HG03442 (cell line): Measurements from ENCODE around the gene ZNF484.
"Not testable (repeated sequence)": the region's sequence is repeated elsewhere in the genome, so short reads cannot be mapped to it uniquely, and the experiment has no call there.

Source experiments
- ATAC-seq: cut with Tn5 transposase; IDR thresholded peaks from one replicate; pipeline ENCODE4 v1.9.1; 2021; ENCODE audit warnings: mild to moderate bottlenecking, moderate library complexity; ENCODE audit not compliant: unreplicated experiment

ZNF484 gene

DNA sequence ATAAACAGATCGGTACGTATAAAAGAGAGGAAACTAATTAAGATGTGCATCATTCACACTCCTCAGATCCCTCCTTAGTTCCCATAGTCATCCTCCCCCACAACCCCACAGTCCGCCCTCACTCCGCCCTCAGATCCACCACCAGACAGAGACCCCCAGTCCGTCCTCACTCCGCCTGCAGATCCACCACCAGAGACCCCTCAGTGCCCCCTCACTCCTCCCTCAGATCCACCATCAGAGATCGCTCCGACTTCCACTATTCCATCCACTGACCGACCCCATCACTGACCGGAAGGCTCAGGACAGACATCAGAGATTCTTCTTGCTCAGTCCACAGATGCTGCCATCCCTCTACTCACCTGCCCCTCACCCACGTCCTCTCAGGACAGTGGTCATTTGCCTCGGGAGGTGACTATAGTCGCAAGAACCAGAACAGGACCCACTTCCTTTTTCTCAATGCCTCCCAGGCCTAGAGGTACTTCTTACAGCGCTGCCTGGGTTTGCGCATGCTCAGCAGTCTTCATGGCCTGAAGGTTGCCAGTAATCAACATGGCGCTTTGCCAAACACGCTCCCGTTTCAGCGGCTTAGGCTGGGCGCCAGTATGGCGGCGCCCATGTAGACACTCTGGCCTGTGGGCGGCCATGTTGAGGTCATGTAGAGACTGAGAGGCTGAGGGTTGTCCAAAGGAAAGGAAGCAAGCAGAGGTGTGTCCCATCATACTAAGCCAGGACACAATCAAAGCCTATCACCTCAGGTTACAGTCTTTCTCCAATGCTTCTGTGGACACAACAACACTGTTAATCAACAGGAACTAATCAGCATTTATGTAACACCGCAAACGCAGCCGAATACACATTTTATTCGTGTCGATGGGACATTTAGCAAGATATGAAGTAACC lies at the start of gene ZNF484:
Gene ZNF484 (minus strand): TSS at position 508 of the 900 bp plus-strand sequence. CDS start 3,009 bp downstream, outside the sequence.
- ATAC-seq = peak; percentile 98

DNA sequence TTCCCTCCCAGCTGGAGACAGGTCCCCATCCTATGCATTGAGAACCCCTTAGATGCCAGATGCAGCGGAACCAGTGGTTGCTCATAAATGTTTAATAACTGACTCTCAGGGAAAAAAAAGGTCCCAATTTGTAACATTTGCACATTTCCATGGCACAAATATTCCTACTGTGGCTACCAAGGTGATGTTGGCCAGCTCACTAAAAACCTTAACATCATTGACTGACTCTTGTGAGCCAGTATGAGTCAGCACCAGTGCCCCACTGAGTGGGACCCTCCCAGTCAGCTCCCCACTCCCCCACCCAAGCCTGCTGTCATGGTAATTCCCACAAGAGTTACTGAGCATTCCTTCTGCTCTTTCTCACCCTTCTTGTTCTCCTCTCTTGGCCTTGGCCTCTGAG lies 42.6 kb upstream of the ZNF484 start:
- ATAC-seq = no peak

DNA sequence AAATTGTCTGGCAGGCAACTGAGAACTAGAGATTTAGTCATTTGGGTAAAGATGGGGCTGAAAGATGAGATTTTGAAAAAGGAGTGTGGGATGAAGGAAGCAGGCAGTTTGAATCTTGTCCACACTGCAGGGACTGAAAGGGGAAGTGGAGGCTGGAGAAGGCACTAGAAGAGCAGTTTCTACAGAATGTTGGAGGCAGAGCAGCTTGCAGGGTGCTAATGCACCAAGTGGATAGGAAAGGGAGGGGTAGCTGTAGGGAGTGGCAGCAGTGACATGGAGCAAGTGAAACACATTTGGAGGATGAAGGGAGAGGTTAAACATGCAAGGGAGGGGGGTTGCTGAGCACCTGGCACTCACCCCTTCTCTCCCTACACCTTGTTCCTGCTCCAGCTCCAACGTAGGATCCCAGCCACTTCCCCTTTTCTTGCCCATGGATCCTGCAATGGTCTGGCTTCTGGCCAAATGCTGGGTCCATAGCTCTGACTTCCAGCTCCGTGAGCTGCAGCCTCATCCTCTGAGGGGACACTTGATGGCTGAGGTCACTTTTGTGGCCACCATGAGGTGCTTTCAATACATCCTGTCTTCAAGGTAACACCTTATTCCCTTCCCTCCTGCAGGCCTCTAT lies 39.5 kb upstream of the ZNF484 start:
- no peak for ATAC-seq

DNA sequence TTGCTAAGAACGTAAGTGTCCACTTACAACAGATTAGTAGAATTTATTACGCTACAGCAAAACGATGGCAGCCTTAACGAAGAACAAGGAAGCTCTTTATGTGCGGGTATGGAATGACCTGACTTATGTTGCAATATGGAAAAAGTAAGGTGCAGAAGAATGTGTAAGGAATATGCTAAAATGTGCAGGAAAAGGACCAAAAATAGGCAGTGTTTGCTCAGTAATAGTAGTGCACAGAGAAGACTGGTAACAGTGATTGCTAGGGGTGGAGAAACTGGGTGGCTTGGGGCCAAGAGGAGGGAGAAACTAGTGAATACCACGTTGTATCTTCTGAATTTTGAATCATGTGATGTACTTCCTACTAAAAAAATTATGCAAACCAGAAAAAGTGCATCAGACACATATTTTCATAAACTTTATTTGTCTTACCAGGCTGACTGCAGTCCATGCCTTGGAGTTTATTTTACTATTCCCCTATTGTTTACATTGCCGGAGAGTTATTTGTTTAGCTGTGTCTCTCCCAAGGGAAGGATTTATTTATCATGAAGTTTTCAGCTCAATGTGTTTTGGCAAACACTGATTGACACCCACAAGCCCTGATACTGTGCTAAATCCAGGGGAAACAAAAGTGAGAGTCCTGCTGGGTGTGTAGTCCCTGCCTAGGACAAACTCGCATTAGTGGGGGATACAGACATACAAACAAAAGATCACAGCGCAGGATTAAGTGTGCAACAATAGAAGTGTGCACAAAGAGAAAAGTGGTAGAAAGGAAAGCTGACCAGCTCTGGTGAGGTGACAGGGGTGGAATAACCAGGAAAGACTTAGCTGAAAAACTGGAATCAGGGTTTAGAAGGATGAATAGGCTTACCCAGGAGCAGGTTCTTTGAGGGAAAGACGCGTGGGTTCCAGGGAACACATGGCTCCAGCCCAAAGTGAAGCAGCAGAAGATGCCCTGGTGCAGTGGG lies 34.0 kb upstream of the ZNF484 start:
- ATAC-seq = no peak

DNA sequence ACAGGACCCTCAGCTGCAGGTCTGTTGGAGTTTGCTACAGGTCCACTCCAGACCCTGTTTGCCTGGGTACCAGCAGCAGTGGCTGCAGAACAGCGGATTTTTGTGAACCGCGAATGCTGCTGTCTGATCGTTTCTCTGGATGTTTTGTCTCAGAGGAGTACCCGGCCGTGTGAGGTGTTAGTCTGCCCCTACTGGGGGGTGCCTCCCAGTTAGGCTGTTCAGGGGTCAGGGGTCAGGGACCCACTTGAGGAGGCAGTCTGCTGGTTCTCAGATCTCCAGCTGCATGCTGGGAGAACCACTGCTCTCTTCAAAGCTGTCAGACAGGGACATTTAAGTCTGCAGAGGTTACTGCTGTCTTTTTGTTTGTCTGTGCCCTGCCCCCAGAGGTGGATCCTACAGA lies 27.3 kb upstream of the ZNF484 start:
- ATAC-seq = not testable (repeated sequence)

DNA sequence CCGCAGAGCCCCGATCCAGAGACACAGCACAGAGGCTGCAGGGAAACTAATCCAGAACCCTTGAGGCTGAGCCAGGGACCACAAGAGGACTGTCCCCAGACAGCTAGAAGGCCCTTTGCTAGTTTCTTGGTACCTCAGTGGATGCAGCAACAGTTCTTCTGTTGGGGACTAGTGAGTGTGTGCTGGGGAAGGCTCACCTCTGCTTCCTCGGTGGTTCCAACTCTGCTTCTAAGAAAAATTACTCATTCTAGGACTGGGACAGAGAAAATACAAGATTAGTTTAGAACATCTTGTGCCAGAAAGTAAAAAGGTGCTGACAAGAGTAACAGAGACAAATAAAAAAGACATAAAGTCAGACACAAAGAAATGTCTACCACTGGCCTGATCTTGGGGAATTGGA lies 19.5 kb upstream of the ZNF484 start:
- no peak for ATAC-seq

DNA sequence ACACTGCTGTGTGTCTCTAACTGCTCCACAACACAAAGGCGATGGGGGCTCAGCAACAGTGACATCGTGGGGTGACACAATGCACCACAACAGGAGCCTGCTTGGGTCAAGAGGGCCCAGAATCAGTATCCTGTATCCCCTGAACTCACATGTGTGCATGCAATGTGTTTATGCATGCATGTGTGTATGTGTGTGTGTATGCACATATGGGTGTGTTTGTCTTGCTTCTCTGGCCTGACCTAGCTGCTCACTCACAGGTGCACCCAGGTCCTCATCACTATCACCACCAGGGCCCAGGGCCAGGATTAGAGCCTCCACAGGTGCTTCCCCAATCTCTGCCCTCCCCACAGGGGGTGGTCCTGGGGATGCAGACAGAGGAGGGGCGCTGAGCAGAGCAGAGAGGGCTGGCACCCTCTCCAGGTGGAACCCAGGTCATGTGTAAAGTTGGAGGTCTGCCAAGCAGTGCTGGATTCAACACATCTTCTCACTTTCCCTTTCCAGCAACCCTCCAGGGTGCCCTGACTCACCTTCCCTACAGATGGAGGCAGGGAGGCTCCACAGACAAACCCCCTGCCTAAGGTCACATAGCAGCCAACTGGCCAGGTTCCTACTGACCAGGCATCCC lies 18.1 kb upstream of the ZNF484 start:
- no peak for ATAC-seq

DNA sequence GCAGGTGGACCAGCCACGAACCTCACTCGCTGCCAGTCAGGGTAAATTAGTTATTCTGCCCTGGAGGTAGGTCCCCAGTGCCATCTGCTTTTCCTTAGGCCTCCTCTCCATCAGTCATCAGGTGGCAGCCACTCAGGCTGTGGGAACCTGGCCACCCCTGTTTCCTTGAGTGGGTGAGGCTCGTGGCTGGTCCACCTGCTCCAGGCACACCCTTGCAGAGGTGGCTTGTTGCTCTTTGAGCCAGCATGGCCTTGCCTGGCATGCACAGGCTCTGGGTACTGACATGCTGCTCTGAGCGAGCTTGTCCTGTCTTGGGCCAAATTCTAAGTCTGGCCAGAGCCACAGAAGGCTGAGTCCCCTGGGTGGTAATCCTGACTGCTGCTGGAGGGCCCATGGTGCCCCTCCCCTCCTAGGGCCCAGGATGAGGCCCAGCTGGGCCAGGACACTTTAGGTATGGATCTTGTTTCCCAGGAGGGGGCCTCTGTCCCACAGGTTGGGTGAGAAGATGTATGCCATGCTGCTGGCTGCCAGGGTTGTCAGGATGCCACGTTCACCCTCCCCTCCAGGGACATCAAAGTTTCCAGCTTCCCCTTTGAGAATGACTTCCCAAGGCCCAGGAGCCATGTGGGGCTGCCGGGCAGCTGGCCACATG lies 17.0 kb upstream of the ZNF484 start:
- ATAC-seq = no peak

DNA sequence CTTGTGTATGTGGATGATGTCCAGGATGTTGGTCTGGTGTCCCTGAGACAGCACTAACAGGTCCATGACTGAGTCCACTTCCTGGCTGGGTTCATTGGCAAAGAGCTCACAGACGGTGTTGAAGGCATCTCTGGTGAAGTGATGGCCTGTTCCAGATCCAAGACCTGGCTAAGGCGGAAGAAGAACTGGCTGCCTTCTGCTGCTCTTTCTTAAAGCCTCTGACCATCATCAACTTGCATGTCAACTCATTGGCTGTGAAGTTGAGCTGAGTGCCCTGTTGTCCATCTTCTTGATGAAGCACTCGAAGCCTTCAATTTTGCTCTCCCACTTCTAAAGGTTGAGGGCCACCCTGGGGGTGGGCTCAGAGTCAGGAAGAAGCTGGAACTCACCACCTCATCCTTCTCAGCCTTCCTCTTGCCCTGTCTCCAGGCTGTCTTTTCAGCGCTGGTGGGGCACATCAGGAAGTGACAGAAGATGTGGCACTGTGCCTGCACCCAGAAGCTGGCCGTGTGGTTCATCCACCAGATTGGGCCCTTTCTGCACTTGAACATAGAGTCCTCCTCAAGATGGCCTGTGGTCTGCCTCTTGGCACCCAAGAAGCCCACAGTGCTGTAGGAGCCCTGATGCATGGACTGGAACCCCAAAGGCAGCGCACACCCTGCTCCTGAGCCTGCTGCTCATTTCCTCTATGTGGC lies 16.2 kb upstream of the ZNF484 start:
- not testable (repeated sequence) for ATAC-seq

DNA sequence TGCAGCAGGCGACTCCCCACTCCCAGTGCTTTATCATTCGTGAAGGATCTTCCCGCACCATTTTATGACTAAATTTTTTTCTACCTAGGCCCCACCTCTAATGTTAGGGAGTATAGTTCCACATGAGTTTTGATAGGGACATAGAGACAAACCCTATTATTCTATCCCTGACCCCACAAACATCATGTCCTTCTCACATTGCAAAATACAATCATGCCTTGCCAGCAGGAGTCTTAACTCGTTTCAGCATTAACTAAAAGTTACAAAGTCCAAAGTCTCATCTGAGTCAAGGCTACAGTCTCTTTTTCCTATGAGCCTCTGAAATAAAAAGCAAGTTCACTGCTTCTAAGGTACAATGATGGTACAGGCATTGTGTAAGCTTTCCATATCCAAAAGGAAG lies 14.4 kb upstream of the ZNF484 start:
- not testable (repeated sequence) for ATAC-seq

DNA sequence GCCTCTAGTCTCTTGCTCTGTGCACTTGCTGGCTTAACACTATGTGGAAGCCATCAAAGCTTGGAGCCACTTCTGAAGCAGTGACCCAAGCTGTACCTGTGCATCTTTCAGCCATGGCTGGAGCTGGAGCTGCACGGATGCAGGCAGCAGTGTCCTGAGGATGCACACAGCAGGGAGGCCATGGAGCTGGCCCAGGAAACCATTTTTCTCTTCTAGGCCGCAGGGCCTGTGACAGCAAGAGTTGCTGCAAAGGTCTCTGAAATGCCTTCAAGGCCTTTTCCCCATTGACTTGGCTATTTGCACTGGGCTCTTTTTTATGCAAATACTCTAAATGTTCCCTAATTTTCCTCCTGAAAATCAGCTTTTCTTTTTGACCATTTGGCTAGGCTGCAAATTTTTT lies 12.9 kb upstream of the ZNF484 start:
- ATAC-seq = no peak

DNA sequence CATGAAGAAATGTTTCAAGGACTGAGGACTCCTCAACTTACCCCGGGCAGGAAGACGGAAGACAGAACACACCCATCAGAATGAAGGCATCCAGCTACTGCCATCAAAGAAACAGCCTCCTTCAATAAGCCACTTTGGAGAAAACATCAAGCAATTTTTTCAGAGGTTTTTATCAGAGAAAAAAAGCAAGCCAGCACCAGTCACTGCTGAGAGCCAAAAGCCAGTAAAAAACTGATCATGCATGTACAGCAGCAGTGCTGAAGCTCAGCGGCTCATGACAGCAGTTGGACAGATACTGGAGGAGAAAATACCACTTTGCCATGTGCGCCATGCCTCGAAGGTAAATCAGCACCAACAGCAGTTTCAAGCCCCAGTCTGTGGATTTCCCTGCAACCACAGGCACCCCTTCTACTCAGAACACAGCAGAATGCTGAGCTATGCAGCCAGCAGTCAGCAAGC lies 10.1 kb upstream of the ZNF484 start:
- ATAC-seq = no peak

DNA sequence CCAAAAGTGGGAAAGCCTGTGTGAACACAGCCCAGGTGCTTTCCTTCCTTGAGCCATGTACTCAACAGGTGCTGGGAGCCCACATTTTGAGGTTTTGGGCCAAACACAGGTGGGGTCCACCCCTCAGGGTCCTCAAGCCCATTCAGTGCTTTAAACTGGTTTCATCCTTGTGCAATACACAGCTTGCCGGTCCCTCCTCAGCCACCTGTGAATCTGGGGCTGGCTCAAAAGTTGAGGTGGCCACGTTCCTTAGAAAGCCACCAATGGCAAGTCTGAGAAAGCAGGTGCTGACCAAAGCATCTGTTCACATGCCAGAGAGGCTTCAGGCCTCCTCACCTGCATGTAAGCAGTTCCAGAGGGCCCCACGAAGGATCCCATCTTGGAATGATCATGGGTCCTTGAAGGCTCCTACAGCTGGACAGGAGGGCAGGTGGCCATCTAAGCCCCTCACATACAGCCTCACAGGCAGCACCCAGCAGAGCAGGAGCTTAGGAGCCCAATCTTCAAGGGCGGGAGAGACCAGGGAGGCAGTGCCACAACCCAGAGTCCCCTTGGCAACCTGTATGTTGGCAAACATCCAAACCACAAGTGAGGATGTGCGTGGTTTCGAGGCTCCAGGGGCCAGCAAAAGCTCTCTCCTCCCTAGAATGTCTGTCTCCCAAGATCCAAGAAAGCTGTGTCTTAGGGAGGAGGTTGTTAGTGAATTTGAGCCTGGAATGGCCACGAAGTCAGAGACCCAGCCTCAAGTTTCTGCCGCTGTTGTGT lies 9.2 kb upstream of the ZNF484 start:
- ATAC-seq = not testable (repeated sequence)

DNA sequence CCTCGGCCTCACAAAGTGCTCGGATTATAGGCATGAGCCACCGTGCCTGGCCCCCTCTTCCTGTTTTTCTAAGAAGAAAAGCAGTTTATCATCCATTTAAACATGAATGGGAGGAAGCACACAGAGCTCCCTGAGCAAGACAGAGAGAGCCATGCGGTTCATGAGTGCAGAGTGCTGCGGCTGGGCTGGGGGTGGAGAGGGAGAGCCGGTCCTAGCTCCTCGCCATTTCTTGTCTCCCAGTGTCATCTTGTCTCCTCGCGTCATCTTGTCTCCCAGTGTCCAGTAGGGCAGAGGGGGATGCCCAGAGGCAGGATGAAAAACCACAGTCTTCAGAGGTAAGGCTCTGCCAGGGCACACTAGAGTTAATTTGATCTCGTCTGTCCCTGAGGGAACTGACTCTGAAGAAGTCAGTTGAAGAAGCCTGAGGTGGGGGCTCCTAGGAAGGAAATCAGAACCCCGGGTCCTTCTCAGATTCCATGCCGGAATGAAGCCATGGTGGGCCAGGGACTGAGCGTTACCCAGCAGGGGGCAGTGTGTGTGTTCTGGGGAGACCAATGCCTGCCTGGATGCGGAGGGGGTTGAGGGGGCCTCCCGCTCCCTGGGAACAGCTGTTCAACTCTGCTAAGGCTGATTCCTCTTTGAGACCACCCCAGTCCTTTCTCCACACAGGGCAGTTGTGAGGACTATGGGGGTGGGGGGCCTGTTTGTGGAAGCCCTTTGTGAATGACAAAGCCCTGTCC lies 6.0 kb upstream of the ZNF484 start:
- not testable (repeated sequence) for ATAC-seq

DNA sequence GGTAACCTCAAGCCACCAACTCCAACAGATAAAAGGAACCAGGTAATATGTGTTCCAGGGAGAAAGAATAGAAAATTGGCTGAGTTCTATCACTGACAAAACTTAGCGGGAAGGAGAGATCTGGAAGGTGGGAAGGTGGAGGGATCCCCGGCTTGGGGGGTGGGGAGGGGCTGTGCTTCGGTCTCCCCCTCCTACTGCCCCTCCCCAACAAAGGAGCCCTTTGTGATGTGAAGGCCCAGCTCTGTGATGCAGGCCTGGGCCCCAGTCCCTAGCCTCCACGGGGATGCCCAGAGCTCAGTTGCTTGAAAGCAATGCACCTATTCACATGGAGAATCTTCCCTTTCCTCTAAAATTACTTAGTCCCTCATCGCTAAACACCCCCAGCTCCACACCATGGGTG lies 4.4 kb upstream of the ZNF484 start:
- no peak for ATAC-seq

DNA sequence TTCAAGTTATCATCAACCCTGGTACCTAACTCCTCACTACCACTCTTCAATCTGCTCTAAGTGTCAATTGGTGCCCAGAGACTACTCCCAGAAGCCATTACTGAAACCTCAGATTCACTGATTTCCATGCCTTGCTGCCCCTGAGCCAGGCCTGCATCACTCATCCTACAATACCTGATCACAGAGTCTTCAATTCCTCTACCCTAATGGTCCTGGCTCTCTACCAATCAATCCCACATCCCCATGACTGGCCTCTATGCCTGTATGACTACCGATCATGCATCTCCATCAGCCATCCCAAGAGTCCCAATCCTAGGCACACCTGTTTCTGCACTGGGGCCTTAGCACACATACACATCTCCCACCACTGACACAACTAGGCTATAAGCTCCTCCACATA lies 2.5 kb downstream of the ZNF484 start:
- ATAC-seq = no peak

DNA sequence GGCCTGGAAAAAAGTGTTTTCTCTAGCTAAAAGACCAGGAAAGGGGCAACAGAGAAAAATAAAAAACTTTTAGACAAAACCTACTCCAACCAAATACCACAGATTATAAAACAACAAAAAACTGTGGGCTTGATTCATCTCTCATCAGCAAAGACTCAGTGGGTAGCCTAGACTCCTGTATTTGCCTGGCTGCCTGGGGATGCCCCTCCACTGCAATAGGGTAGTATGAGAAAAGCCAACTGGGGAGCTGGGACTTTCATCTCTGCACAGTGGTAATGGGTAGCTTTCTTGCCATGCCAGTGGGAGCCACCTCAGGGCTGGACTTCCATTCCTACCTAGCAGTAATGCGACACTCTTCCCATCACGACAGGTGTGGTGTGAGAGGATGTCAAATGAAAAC lies 7.5 kb downstream of the ZNF484 start:
- ATAC-seq = no peak

DNA sequence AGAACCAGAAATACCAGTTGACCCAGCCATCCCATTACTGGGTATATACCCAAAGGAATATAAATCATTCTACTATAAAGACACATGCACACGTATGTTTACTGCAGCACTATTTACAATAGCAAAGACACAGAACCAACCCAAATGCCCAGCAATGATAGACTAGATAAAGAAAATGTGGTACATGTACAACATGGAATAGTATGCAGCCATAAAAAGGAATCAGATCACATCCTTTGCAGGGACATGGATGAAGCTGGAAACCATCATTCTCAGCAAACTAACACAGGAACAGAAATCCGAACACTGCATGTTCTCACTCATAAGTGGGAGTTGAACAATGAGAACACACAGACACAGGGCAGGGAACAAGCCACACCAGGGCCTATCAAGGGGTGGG lies 11.2 kb downstream of the ZNF484 start:
- ATAC-seq = not testable (repeated sequence)
